HL-60 (cell line): ENCODE measurements around the gene GPR39.

Source experiments
- POLR2AphosphoS5 ChIP-seq: IDR thresholded peaks from 2 replicates; pipeline ENCODE4 v1.6.1; 2012; ENCODE audit warnings: low read depth
- REST ChIP-seq: IDR thresholded peaks from 2 replicates; pipeline ENCODE4 v1.6.1; 2012; ENCODE audit warnings: low read depth; ENCODE audit not compliant: insufficient replicate concordance
- SPI1 ChIP-seq: IDR thresholded peaks from 2 replicates; pipeline ENCODE4 v1.6.1; 2012; ENCODE audit warnings: low read depth, mild to moderate bottlenecking, borderline replicate concordance
- TF ChIP-seq, protein P1 (sequence below): IDR thresholded peaks from one replicate; pipeline ENCODE4 v1.5.1; 2011; ENCODE audit warnings: low read length, control low read depth, inconsistent platforms; ENCODE audit not compliant: insufficient read depth

- TF ChIP-seq POLR2AphosphoS5 (no peak), REST (no peak), SPI1 (no peak)
- TF ChIP-seq, protein P1, sequence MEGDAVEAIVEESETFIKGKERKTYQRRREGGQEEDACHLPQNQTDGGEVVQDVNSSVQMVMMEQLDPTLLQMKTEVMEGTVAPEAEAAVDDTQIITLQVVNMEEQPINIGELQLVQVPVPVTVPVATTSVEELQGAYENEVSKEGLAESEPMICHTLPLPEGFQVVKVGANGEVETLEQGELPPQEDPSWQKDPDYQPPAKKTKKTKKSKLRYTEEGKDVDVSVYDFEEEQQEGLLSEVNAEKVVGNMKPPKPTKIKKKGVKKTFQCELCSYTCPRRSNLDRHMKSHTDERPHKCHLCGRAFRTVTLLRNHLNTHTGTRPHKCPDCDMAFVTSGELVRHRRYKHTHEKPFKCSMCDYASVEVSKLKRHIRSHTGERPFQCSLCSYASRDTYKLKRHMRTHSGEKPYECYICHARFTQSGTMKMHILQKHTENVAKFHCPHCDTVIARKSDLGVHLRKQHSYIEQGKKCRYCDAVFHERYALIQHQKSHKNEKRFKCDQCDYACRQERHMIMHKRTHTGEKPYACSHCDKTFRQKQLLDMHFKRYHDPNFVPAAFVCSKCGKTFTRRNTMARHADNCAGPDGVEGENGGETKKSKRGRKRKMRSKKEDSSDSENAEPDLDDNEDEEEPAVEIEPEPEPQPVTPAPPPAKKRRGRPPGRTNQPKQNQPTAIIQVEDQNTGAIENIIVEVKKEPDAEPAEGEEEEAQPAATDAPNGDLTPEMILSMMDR: no peak
Observed at GRCh38 chr2:132544006-132544630, 127.5 kb downstream of the GPR39 start.
